NCI-H345 treated with DMSO at 0.1 percent for 48 hours (cell line): ENCODE data around the gene S1PR2.
"Not testable (repeated sequence)": the region's sequence is repeated elsewhere in the genome, so short reads cannot be mapped to it uniquely, and the experiment has no call there.

Experiments
- DNase-seq: peaks from one replicate; lab custom pipeline; 2025; ENCODE audit not compliant: unreplicated experiment; lab: John Stamatoyannopoulos, UW

The S1PR2 gene

DNA sequence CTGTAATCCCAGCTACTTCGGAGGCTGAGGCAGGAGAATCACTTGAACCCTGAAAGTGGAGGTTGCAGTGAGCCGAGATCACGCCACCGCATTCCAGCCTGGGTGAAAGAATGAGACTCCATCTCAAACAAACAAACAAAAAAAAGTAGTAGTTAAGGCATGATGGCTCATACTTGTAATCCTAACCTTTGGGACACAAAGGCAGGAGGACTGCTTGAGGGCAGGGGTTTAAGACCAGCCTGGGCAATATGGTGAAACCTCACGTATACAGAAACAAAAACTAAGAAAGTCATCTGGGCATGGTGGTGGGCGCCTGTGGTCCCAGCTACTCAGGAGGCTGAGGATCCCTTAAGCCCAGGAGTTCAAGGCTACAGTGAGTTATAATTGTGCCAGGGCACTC is 38.2 kb downstream of the S1PR2 start:
- DNase-seq = no peak

DNA sequence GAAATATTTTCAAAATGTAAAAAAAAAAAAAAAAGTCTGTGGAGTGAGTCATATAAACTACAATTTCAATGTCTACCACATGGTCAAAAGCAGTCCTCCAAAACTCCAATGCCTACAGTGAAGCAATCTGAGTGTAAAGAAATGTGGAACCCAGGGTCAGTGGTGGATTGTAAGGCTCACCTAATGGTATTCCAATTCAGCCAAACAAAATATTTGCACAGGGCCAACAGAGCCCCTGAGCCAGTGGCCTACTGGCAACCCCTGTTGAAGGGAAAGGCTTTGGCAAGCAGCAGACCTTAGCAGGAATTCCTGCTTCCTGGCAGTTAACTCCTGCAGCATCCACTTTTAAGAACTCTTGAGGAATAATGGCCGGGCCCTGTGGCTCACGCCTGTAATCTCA is 39.8 kb downstream of the S1PR2 start:
- no peak for DNase-seq

DNA sequence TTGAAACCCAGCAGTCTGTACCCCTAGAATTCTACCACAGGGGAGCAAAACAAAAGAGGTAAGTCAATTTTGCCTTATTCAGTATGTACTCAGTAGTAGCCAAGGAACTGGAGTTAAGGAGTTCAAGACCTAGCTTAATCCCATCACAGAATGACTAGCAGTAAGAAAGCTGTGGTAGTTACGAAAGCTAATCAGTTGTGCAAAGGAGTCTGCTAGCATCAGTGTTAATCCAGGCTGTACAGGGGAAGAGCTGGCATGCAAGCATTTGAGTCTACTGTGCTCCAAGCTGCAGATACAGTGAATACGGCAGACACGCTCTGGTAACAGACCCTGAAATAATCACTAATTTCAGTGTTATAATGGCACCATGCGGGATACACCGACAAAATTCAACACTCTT is 41.1 kb downstream of the S1PR2 start:
- no peak for DNase-seq

DNA sequence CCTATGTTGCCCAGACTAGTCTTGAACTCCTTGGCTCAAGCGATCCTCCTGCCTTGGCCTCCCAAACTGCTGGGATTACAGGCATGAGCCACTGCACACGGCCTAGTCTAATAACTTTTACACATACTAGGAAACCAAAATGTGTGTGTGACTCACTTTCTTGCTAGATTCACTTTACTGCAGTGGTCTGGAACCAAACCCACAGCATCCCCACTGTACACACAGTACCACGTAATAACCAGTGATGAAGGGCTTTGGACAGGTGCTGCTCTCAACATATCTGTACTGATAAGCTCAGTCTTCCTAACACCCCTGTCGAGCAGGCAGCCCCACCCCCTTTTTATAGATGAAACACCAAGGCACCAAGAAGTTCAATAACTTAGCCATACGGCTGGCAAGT is 41.5 kb downstream of the S1PR2 start:
- DNase-seq = no peak

DNA sequence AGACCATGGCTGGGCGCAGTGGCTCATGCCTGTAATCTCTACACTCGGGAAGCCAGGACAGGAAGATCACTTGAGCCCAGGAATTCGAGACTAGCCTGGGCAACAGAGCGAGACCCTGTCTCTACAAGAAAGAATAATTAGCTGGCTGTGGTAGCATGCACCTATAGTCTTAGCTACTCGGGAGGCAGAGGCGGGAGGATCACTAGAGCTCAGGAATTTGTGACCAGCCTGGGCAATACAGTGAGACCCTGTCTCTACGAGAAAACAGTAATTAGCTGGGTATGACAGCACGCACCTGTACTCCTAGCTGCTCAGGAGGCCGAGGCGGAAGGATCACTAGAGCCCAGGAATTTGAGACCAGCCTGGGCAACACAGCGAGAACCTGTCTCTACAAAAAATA is 43.8 kb downstream of the S1PR2 start:
- no peak for DNase-seq

DNA sequence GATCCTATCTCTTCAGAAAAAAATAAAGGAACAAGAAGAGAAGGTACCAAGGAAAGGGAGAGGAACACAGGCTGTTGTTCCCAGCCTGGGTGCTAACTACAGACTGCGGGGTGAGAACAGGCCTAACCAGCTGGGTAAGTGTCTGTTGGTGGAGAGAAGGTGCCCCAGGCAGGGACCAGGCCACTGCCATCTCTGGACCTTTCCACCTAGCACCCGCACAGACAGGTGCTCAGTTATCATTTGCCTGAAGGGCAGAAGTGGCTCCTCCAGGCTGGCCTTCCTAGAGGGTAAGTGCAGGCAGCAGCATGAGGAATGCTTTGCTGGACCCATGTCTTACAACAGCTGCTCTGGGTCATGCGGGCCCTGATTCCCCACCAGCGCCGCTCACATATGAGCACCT is 46.5 kb downstream of the S1PR2 start:
- no peak for DNase-seq

DNA sequence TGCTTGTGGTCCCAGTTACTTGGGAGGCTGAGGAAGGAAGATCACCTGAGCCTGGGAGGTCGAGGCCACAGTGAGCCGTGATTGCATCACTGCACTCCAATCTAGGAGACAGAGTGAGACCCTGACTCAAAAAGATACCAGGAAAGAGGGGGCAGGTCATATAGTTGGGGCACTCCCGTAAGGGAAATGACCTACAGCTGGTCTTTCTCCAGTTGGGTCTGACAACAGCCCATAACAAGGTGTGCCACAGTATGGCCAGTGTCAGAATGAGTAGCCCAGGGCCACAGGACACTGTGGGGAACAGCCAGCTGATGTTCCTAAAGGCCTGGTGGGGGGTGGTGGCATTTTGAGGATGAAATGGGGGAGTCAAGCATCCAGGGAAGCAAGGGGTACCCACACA is 47.2 kb downstream of the S1PR2 start:
- no peak for DNase-seq

DNA sequence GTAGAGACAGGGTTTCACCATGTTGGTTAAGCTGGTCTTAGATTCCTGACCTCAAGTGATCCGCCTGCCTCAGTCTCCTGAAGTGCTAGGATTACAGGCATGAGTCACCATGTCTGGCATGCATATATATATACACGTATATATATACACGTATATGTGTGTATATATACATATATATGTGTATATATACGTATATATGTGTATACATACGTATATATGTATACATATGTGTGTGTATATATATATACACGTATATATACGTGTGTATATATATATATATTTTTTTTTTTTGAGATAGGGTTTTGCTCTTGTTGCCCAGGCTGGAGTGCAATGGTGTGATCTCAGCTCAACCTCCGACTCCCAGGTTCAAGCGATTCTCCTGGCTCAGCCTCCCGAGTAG is 48.3 kb downstream of the S1PR2 start:
- no peak for DNase-seq

DNA sequence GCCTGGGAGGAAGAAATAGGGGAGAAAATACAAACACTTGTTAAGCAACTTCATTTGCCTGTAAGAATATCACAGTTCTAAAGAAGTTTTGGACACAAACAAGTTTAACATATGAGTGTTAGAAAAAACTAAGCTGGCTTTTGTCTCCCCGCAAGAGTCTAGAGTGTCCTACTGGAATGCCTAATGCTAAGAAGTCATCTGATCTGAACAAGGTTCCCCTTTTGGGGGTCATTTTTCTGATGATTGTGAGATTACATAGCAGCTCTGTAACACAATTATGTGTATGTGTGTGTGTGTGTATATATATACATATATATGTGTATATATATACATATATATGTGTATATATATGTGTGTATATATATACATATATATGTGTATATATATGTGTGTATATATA is 49.1 kb downstream of the S1PR2 start:
- DNase-seq = no peak

DNA sequence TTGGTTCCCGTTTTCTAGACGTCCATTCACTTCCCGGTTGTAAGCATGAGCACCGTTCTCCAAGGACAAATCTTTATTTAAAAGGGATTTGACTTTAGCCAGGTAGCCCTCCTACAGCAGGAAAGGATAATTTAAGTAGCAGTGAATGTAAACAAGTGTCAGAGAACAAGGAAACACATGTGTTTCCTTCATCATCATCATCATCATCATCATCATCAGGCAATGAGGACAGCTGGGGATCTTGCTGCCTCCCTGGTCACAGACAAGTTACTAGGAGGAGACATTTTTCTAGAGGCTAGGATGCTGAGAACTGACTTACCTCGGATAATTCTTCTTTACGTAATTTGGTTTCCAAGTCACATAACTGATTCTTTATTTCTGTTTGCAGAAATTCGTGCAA is 50.7 kb downstream of the S1PR2 start:
- DNase-seq = no peak

DNA sequence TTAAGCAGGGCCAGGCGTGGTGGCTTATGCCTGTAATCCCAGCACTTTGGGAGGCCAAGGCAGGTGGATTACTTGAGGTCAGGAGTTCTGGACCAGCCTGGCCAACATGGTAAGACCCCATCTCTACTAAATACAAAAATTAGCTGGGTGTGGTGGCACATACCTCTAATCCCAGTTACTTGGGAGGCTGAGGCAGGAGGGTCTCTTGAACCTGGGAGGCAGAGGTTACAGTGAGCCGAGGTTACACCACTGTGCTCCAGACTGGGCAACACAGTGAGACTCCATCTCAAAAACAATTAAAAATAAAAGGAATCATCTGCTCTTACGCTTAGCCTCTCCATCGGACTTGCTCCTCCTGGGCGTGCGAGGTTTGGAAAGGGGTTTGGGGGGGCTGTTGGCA is 51.1 kb downstream of the S1PR2 start:
- DNase-seq = not testable (repeated sequence)

DNA sequence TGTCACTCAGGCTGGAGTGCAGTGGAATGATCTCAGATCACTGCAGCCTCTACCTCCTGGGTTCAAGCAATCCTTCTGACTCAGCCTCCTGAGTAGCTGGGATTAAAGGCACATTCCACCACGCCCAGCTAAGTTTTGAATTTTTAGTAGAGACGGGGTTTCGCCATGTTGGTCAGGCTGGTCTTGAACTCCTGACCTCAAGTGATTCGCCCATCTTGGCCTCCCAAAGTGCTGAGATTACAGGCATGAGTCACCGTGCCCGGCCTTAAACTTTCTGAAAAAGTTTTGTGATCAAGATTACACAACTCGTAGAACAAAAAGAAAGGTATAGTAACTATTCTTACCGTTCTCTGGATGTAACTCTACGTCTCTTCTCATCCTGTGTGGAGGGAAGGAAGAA is 57.6 kb downstream of the S1PR2 start:
- DNase-seq = no peak
